ENCODE data around the gene ADAM23. TPM values are rescaled to one million over a fixed set of nuclear protein-coding genes. Genes with fewer than 3 reads are reported as not detected.

ADAM23 gene
- polyA plus RNA-seq, 1 donor = 10.8 TPM

DNA sequence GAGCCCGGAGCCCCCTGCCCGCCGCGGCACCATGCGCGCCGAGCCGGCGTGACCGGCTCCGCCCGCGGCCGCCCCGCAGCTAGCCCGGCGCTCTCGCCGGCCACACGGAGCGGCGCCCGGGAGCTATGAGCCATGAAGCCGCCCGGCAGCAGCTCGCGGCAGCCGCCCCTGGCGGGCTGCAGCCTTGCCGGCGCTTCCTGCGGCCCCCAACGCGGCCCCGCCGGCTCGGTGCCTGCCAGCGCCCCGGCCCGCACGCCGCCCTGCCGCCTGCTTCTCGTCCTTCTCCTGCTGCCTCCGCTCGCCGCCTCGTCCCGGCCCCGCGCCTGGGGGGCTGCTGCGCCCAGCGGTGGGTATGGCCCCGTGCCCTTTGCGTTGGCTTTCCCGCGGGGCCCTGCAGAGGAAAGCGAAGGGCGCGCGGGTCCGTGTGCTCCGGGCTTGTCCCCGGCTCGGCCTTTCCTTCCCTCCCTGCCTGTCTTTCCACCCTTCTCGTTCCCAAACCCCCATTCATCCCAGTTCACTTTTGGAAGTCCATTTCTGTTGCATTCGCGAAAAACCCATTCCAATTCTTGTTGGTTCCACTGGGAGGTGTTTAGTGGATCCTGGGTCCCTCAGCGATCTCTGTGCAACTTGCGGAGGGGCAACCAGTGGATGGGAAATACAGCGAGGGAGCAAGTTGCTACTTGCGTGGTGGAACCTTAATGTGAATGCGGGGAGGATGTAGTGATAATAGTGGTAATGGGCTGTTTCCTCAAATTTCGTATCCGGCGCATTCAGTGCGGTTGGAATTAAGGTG lies 599 bp downstream of the ADAM23 start:
- no peak for DNase-seq (ENCODE audit: low read depth)

DNA sequence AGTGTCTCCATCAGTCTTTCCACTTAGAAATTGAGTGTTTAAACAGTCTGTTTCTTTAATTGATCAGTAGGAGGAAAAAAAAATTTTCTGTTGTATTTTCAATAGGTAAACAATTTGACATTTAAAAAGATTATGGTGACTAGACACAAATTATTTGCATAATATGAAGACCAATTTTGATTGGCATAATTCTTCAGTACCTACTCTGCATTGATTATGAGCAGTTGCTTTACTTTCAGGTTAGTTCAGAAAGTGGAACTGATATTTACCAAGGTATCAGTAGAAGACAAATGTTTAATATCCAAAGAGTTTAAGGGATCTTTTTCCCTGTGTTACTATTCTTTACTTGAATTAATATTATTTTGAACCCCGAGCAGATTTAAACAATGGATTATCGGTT lies 2.6 kb downstream of the ADAM23 start:
- no peak for DNase-seq (ENCODE audit: low read depth)

DNA sequence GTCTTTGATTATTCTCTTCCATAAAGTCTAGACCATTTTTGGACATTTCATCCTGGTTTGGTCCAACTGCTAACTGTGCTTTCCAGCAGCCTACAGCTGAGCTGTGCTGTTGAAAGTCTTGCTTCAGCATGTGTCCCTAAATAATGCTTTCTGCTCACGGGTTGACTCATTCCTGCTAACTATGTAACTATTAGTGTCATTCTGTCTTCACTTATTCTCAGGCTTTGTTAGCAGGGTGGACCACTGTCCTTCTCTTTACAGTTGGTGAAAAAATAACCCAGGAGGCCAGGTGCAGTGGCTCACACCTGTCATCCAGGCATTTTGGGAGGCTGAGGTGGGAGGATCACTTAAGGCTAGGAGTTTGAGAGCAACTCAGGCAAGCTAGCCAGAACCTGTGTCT lies 8.9 kb downstream of the ADAM23 start:
- DNase-seq (ENCODE audit: low read depth) = no peak

GRCh38 chr2:206452750-206453149 lies 9.4 kb downstream of the ADAM23 start:
- DNase-seq (ENCODE audit: low read depth) = no peak

DNA sequence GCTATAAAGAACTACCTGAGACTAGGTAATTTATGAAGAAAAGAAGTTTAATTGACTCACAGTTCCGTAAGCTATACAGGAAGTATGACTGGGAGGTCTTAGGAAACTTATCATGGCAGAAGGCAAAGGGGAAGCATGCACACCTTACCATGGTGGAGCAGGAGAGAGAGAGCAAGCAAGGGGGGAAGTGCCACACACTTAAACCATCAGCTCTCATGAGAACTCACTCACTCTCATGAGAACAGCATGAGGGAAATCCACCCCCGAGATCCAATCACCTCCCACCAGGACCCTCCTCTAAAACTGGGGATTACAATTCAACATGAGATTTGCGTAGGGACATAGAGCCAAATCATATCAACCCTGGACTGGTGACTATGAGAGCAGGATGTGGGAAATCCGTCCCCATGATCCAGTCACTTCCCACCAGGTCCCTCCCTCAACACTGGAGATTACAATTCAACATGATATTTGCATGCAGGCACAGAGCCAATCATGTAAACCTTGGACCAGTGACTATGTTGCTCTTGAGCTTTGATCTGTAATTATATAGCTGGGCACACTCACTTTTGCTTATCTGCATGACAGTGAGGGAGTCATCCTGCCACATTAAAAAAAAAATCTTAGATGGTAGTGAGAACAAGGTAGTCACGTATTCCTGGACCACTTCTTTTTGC lies 12.9 kb downstream of the ADAM23 start:
- no peak for DNase-seq (ENCODE audit: low read depth)

GRCh38 chr2:206457188-206457634 lies 13.9 kb downstream of the ADAM23 start:
- DNase-seq (ENCODE audit: low read depth) = no peak

DNA sequence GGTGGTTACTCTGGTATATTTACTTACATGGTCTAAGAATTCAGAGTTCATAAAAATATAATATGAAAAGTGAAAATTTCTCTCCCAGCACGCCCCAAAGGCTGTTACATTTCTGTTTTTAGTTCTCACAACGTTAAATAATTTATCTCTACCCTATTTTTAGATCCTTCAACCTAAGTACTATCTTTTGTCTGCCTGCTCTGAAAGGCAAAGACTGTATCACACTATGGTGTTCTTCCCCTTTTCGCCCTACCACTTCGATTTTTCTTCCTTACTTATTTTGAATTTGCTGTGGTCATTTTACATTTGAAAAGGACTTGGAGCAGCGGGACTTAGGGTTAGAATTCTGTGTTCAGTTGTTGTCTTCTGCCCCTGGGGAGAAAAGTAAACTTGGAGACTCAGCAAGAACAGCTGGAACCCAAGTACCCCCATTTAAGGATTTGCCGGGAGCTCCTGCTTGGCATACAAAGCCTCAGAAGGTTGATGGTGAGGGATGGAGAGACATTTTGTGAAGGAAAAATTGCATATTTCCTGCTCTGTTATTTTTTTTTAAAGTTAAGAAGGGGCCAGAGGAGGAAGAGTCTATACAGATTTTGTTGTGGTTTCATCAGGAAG lies 19.0 kb downstream of the ADAM23 start:
- no peak for DNase-seq (ENCODE audit: low read depth)

GRCh38 chr2:206463685-206464084 lies 20.4 kb downstream of the ADAM23 start:
- DNase-seq (ENCODE audit: low read depth) = no peak

DNA sequence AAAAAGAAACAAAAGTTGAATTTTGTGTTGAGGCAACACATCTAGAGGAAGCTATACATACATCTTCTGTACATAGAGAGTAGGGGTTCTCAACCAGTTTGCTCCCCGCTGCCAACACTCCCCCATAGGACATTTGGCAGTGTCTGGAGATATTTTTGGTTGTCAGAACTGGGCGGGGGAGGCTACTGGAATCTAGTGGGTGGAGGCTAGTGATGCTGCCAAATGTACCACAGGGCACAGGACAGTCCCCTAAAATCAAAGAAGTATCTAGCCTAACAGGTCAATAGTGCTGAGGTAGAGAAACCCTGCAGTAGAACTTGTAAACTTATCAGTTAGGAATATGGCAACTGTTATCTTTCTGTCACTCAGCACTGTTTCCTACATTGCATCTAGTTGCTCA lies 21.3 kb downstream of the ADAM23 start:
- no peak for DNase-seq (ENCODE audit: low read depth)

- no peak for DNase-seq (ENCODE audit: low read depth)
Observed at GRCh38 chr2:206471524-206472062, 28.3 kb downstream of the ADAM23 start.

DNA sequence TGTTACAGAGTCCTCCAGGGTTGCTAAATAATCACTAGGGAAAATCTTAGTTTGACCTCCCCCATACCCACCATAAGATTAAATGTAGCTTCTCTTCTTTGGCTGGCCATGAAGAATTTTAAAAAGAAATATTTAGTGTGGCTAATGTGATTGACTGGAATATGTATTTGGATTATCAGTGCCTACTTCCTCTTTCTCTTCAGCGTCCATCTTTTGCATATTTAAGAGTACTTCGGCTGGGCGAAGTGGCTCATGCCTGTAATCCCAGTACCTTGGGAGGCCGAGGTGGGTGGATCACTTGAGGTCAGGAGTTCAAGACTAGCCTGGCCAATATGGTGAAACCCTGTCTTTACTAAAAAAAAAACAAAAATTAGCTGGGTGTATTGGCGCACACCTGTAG lies 28.8 kb downstream of the ADAM23 start:
- DNase-seq (ENCODE audit: low read depth) = no peak

DNA sequence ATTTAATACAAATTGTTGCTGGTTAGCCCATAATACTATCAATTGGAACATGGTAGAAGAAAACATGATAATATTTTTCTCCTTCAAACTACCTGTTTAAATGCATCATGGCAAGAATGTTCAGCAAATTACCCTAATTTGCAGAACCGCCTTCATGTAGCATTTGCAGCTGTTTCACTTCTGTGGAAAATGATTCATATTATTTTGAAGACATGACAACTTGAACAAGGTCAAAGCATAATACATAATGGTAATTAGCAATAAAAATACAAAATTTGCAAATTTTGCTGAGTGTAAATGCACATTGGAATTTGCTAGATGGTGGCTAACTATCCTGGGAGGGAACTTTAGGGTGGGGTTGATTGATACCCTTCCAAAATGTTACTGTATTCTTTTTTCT lies 30.8 kb downstream of the ADAM23 start:
- no peak for DNase-seq (ENCODE audit: low read depth)

GRCh38 chr2:206477296-206477695 lies 34.0 kb downstream of the ADAM23 start:
- no peak for DNase-seq (ENCODE audit: low read depth)

GRCh38 chr2:206478340-206478739 lies 35.0 kb downstream of the ADAM23 start:
- no peak for DNase-seq (ENCODE audit: low read depth)

DNA sequence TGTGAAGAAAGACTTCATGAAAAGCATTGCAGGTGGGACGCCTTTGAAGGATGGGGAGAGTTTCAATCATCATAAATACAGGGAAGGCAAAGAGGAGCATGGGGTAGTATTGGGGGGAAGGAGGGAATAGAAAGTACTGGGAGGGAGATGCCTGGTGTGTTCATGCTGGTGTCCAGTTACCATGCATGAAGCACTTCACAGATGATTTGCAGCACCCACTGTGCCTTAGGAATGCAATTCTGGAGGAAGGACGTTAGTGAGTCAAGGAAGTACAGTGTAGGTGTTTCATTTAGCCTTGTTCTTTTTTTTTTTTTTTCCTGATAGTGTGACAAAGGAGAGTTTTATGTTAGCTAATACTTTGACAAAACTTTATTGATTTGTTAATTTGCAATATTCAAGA lies 36.8 kb downstream of the ADAM23 start:
- DNase-seq (ENCODE audit: low read depth) = no peak

DNA sequence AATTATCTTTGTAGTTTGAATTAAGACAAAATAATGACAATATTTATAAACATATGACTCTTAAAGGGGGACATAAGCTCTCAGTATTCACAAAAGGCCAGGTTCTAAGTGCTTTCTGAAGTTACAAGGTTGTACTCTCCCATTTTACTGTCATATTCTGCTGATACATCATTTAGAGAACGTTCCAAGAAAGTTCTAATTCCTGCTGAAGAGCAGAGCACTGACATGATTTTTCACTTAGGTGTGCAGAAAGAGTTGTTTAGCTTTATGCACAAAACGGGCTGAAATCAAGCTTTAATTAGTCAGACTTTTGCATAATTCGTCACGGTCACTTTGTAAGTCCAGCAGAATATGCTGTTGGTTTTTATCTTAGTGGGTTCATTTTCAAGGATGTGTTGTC lies 37.3 kb downstream of the ADAM23 start:
- no peak for DNase-seq (ENCODE audit: low read depth)

DNA sequence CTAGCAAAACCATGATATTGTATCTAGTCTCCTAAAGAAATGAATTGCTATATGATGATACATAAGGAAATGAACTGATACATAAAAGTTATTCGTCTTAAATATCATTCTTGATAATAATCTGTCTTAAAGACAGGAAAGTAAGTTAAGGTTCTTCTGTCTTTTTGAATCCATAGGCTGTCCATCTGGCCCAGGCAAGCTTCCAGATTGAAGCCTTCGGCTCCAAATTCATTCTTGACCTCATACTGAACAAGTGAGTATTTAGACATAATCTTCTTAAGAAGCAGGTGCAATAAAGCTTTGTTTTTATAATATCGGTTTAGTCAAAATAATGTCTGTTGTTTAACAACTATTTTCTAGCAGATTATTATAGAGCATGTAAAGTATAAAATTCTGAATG lies 37.7 kb downstream of the ADAM23 start:
- no peak for DNase-seq (ENCODE audit: low read depth)

DNA sequence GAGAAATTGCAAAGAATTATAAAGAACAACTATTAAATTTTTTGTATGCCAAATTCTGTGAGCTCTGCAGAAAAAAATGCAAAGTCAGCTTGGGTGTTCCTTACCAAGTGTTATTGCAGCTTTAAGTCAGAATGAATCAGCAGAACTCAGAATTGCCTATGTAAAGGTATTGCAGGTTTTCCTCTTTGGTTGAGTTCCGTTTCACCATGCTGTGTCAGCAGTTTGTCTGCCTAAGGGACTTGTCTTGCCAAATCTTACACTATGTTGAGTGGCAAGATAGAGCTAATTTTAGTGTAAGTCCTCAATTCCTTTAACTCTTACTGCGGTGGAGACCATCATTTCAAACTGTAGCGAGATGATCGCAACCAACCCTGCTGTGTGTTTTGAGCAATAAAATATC lies 38.8 kb downstream of the ADAM23 start:
- no peak for DNase-seq (ENCODE audit: low read depth)

- DNase-seq (ENCODE audit: low read depth) = no peak
Observed at GRCh38 chr2:206482633-206483032, 39.3 kb downstream of the ADAM23 start.

GRCh38 chr2:206488053-206488452 lies 44.7 kb downstream of the ADAM23 start:
- DNase-seq (ENCODE audit: low read depth) = no peak

DNA sequence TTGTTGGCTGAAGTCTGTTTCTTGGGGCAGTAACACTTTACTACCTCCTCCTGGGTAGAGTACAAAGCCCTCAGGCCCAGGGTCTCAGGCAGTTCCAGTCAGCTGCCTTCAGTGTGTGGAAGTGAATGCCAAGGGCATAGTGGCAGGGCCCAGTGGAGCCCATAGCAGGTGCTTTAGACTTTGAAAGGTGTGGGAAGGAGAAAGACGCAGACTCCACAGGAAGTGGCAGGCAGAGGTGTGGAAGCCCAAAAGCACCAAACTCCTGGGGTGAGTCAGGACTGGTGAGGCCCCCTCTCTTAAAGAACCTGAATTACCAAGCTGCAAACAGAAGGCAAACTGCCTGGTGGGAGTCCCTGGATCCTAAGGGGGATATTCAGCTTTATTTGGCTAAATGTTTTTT lies 45.3 kb downstream of the ADAM23 start:
- DNase-seq (ENCODE audit: low read depth) = no peak

DNA sequence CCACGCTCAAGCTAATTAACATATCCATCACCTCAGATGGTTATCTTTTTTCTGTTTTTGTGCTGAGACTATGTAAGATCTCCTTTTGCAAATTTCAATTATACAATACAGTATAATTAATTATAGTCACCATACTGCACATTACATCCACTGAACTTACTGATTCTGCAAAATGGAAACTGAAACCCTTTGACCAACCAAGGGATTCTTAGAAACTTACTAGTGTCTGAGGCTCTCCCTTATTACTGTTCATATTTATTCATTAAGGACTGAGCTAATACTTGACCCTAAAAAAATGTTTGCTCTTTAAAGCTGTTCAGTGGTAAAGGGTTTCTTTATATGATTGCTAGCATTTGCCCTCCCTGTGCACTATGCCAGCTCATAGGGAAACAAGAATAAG lies 50.7 kb downstream of the ADAM23 start:
- no peak for DNase-seq (ENCODE audit: low read depth)

DNA sequence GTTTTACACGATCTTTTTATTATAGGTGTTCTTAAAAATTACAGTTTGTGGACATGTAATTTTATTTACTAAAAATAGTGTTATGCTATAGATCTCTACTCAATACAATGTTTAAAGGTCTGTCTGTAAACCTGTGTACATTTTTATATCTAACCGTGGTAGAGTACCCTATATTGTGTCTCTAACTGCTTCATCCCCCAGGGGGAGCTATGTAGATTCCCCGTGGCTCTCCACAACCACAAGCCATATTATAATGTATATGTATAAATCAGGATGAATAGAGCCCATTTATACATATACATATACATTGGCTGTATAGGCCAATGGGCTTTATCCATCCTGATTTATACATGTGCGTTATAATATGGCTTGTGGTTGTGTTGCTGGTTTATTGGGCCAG lies 59.4 kb downstream of the ADAM23 start:
- DNase-seq (ENCODE audit: low read depth) = no peak

Data from forelimb muscle (tissue), 1 donor.